Activated CD4-positive, alpha-beta memory T cell treated with anti-CD3 and anti-CD28 coated beads for 36 hours (primary cell): ENCODE results near the gene LRRC59. TPM values are rescaled to one million over a fixed set of nuclear protein-coding genes. Genes with fewer than 3 reads are reported as not detected.
"Not testable (repeated sequence)": the region's sequence is repeated elsewhere in the genome, so short reads cannot be mapped to it uniquely, and the experiment has no call there.

ENCODE experiments used
- CTCF ChIA-PET: fragments of 350-600 bp; sonication (Branson Sonifier 250); formaldehyde crosslinking; loops from one replicate; lab custom pipeline; 2021; ENCODE audit warnings: antibody characterized with exemption, inconsistent platforms; lab: Charles Lee
- POLR2A ChIA-PET: fragments of 350-600 bp; sonication (Branson Sonifier 250); formaldehyde crosslinking; loops from one replicate; lab custom pipeline; 2021; ENCODE audit warnings: antibody characterized with exemption; lab: Charles Lee
- DNase-seq: peaks from one replicate; pipeline ENCODE4 v3.0.0-alpha.2; 2020
- H3K27ac Mint-ChIP-seq: one replicate; pipeline ENCODE4 v1.8.0; 2021; ENCODE audit warnings: mixed read lengths
- H3K27me3 Mint-ChIP-seq: one replicate; pipeline ENCODE4 v1.8.0; 2021; ENCODE audit warnings: mixed read lengths
- H3K36me3 Mint-ChIP-seq: one replicate; pipeline ENCODE4 v1.8.0; 2021; ENCODE audit warnings: mixed read lengths
- H3K4me1 Mint-ChIP-seq: one replicate; pipeline ENCODE4 v1.8.0; 2021; ENCODE audit warnings: low read depth, mixed read lengths
- H3K4me3 Mint-ChIP-seq: one replicate; pipeline ENCODE4 v1.8.0; 2021; ENCODE audit warnings: mild to moderate bottlenecking, mixed read lengths
- H3K9me3 Mint-ChIP-seq: one replicate; pipeline ENCODE4 v1.8.0; 2021; ENCODE audit warnings: mixed read lengths
- intact Hi-C: fragments of 100-400 bp; cut with micrococcal nuclease; formaldehyde crosslinking; loops from one replicate; pipeline ENCODE4 v1.15.1; 2023
- total RNA-seq, 2 experiments: library from RNA; stranded (reverse); gene quantifications; one replicate each; pipeline ENCODE4 v1.2.3, GENCODE V29; 2021

The LRRC59 gene
- total RNA-seq, 2 experiments from 2014 or later: 77.1 to 78.8 TPM

- ChIA-PET POLR2A (interaction anchor here (2.6 to 3.1 kb wide), 2 partner anchors 28 to 37 kb away, joined by 12 read pairs; no protein-coding TSS in a partner anchor), CTCF (interaction anchor here (0.9 to 5.5 kb wide), 9 partner anchors 9 to 321 kb away, joined by 3 to 79 read pairs (median 19); partner anchors contain the start of genes ACSF2, LUC7L3, RSAD1 and XYLT2)
- H3K36me3 Mint-ChIP-seq: peaks cover 17% of the 10 kb centered on the region
- H3K27ac Mint-ChIP-seq, DNase-seq, H3K27me3 Mint-ChIP-seq, H3K4me3 Mint-ChIP-seq, H3K9me3 Mint-ChIP-seq: not testable (repeated sequence)
- peaks cover 25% of the 10 kb centered on the region for H3K4me1 Mint-ChIP-seq
- intact Hi-C loops: loop anchor here (5.0 kb wide), 1 partner anchor 36 kb away; no protein-coding TSS in a partner anchor
Measured at GRCh38 chr17:50398672-50399071, 1.3 kb upstream of the LRRC59 start.

- Mint-ChIP-seq H3K4me1 (peaks cover 27% of the 10 kb centered on the region), H3K27me3 (no peaks in the 10 kb centered on the region), H3K4me3 (peak overlapping the region; percentile 94), H3K27ac (peak overlapping the region; percentile 80), H3K36me3 (peaks cover 24% of the 10 kb centered on the region), H3K9me3 (peaks cover 5% of the 10 kb centered on the region)
- ChIA-PET CTCF (interaction anchor here (0.7 to 5.5 kb wide), 34 partner anchors 9 to 444 kb away, joined by 3 to 79 read pairs (median 5); partner anchors contain the start of genes ACSF2, COL1A1, EME1 and LUC7L3), POLR2A (interaction anchor here (0.7 to 3.1 kb wide), 10 partner anchors 9 to 321 kb away, joined by 3 to 17 read pairs (median 4); partner anchors contain the start of genes EME1, LUC7L3, MRPL27 and RSAD1)
- no peak for DNase-seq
- intact Hi-C loops: loop anchor here (2.0 to 5.0 kb wide), 2 partner anchors 25 to 36 kb away; partner anchors contain the start of genes EME1 and MRPL27
Measured at GRCh38 chr17:50397919-50398285, 579 bp upstream of the LRRC59 start.

- H3K4me3 Mint-ChIP-seq: peak overlapping the region; percentile 94
- peaks cover 27% of the 10 kb centered on the region for H3K4me1 Mint-ChIP-seq
- peak; percentile 38 for DNase-seq
- ChIA-PET CTCF (interaction anchor here (0.7 to 5.5 kb wide), 37 partner anchors 8 to 446 kb away, joined by 3 to 79 read pairs (median 5); partner anchors contain the start of genes ACSF2, COL1A1, EME1 and MRPL27), POLR2A (interaction anchor here (0.8 to 3.1 kb wide), 14 partner anchors 24 to 323 kb away, joined by 3 to 17 read pairs (median 4); partner anchors contain the start of genes EME1, LUC7L3, MRPL27 and RSAD1)
- H3K9me3 Mint-ChIP-seq: peaks cover 5% of the 10 kb centered on the region
- peak overlapping the region; percentile 82 for H3K27ac Mint-ChIP-seq
- H3K36me3 Mint-ChIP-seq: peaks cover 30% of the 10 kb centered on the region
- intact Hi-C loops: loop anchor here (1.0 to 5.0 kb wide), 3 partner anchors 24 to 83 kb away; partner anchors contain the start of genes EME1 and MRPL27
- no peaks in the 10 kb centered on the region for H3K27me3 Mint-ChIP-seq
Measured at GRCh38 chr17:50396261-50397110, 837 bp downstream of the LRRC59 start.

GRCh38 chr17:50394711-50395110 lies 2.6 kb downstream of the LRRC59 start:
- H3K9me3 Mint-ChIP-seq: peaks cover 3% of the 10 kb centered on the region
- ChIA-PET POLR2A (no interaction called here), CTCF (interaction anchor here (5.5 kb wide), 1 partner anchor 33 kb away, joined by 79 read pairs; no protein-coding TSS in a partner anchor)
- no peak overlapping the region for H3K27ac Mint-ChIP-seq
- DNase-seq: no peak
- H3K4me3 Mint-ChIP-seq: peak overlapping the region; percentile 39
- H3K4me1 Mint-ChIP-seq: peaks cover 27% of the 10 kb centered on the region
- no peaks in the 10 kb centered on the region for H3K27me3 Mint-ChIP-seq
- peaks cover 41% of the 10 kb centered on the region for H3K36me3 Mint-ChIP-seq
- intact Hi-C loops: loop anchor here (5.0 kb wide), 1 partner anchor 32 kb away; no protein-coding TSS in a partner anchor

- Mint-ChIP-seq H3K9me3 (no peaks in the 10 kb centered on the region), H3K36me3 (peaks cover 48% of the 10 kb centered on the region), H3K4me3 (no peak overlapping the region), H3K4me1 (peaks cover 27% of the 10 kb centered on the region), H3K27ac (no peak overlapping the region), H3K27me3 (no peaks in the 10 kb centered on the region)
- POLR2A ChIA-PET: interaction anchor here (0.5 kb wide), 1 partner anchor 311 kb away, joined by 3 read pairs; no protein-coding TSS in a partner anchor
- no peak for DNase-seq
- intact Hi-C loops: no loop called here
- CTCF ChIA-PET: no interaction called here
Measured at GRCh38 chr17:50393700-50394099, 3.6 kb downstream of the LRRC59 start.

- Mint-ChIP-seq H3K36me3 (peaks cover 58% of the 10 kb centered on the region), H3K4me3 (no peak overlapping the region)
- CTCF ChIA-PET: no interaction called here
Measured at GRCh38 chr17:50392621-50393020, 4.7 kb downstream of the LRRC59 start.

GRCh38 chr17:50389534-50389933 lies 7.8 kb downstream of the LRRC59 start:
- intact Hi-C loops: no loop called here
- Mint-ChIP-seq H3K27me3 (no peaks in the 10 kb centered on the region), H3K4me1 (peaks cover 7% of the 10 kb centered on the region), H3K9me3 (no peaks in the 10 kb centered on the region), H3K27ac (no peak overlapping the region), H3K4me3 (no peak overlapping the region), H3K36me3 (peaks cover 71% of the 10 kb centered on the region)
- no peak for DNase-seq
- CTCF ChIA-PET: interaction anchor here (1.1 kb wide), 1 partner anchor 27 kb away, joined by 3 read pairs; no protein-coding TSS in a partner anchor
- POLR2A ChIA-PET: interaction anchor here (1.3 to 2.5 kb wide), 2 partner anchors 8 to 16 kb away, joined by 3 to 5 read pairs; partner anchors contain the start of gene LRRC59

More at GRCh38 chr17:50392621-50393020, 4.7 kb downstream of the LRRC59 start:
- no peaks in the 10 kb centered on the region for H3K27me3 Mint-ChIP-seq
- no peaks in the 10 kb centered on the region for H3K9me3 Mint-ChIP-seq
- no peak for DNase-seq
- peaks cover 25% of the 10 kb centered on the region for H3K4me1 Mint-ChIP-seq
- no peak overlapping the region for H3K27ac Mint-ChIP-seq
- intact Hi-C loops: no loop called here
- POLR2A ChIA-PET: interaction anchor here (1.1 kb wide), 1 partner anchor 13 kb away, joined by 3 read pairs; no protein-coding TSS in a partner anchor

- Mint-ChIP-seq H3K27ac (no peak overlapping the region), H3K27me3 (no peaks in the 10 kb centered on the region), H3K36me3 (peaks cover 68% of the 10 kb centered on the region), H3K4me1 (peaks cover 3% of the 10 kb centered on the region), H3K9me3 (no peaks in the 10 kb centered on the region), H3K4me3 (no peak overlapping the region)
- POLR2A ChIA-PET: interaction anchor here (1.3 kb wide), 1 partner anchor 9 kb away, joined by 3 read pairs; the partner anchor contains the start of gene LRRC59
- intact Hi-C loops: no loop called here
- CTCF ChIA-PET: interaction anchor here (1.0 to 1.1 kb wide), 2 partner anchors 9 to 27 kb away, joined by 3 to 4 read pairs; partner anchors contain the start of gene LRRC59
- no peak for DNase-seq
Measured at GRCh38 chr17:50388728-50389127, 8.6 kb downstream of the LRRC59 start.

- Mint-ChIP-seq H3K27me3 (no peaks in the 10 kb centered on the region), H3K4me3 (no peak overlapping the region), H3K36me3 (peaks cover 65% of the 10 kb centered on the region), H3K27ac (no peak overlapping the region), H3K9me3 (no peaks in the 10 kb centered on the region), H3K4me1 (no peaks in the 10 kb centered on the region)
- DNase-seq: no peak
- CTCF ChIA-PET: interaction anchor here (2.9 kb wide), 1 partner anchor 11 kb away, joined by 19 read pairs; the partner anchor contains the start of gene LRRC59
- POLR2A ChIA-PET: no interaction called here
- intact Hi-C loops: no loop called here
Measured at GRCh38 chr17:50386510-50386909, 10.8 kb downstream of the LRRC59 start.

GRCh38 chr17:50382931-50383330 lies 14.4 kb downstream of the LRRC59 start:
- H3K9me3 Mint-ChIP-seq: no peaks in the 10 kb centered on the region
- POLR2A ChIA-PET: no interaction called here
- no peaks in the 10 kb centered on the region for H3K27me3 Mint-ChIP-seq
- intact Hi-C loops: no loop called here
- no peaks in the 10 kb centered on the region for H3K4me1 Mint-ChIP-seq
- CTCF ChIA-PET: interaction anchor here (3.2 to 5.7 kb wide), 2 partner anchors 14 to 21 kb away, joined by 24 to 37 read pairs; partner anchors contain the start of gene LRRC59
- H3K27ac Mint-ChIP-seq: no peak overlapping the region
- no peak overlapping the region for H3K4me3 Mint-ChIP-seq
- no peak for DNase-seq
- H3K36me3 Mint-ChIP-seq: peaks cover 71% of the 10 kb centered on the region

GRCh38 chr17:50381920-50382319 lies 15.4 kb downstream of the LRRC59 start:
- DNase-seq: no peak
- intact Hi-C loops: no loop called here
- CTCF ChIA-PET: interaction anchor here (2.0 to 5.7 kb wide), 3 partner anchors 9 to 20 kb away, joined by 7 to 37 read pairs (median 24); partner anchors contain the start of gene LRRC59
- Mint-ChIP-seq H3K27ac (no peak overlapping the region), H3K4me3 (no peak overlapping the region), H3K9me3 (no peaks in the 10 kb centered on the region), H3K27me3 (no peaks in the 10 kb centered on the region), H3K36me3 (peaks cover 64% of the 10 kb centered on the region), H3K4me1 (no peaks in the 10 kb centered on the region)
- POLR2A ChIA-PET: interaction anchor here (0.9 kb wide), 1 partner anchor 15 kb away, joined by 4 read pairs; the partner anchor contains the start of gene LRRC59
